Endothelial cell of umbilical vein (primary cell): ENCODE measurements around the gene ACBD7. TPM values are rescaled to one million over a fixed set of nuclear protein-coding genes. Genes with fewer than 3 reads are reported as not detected.

ENCODE experiments used
- BruUV-seq: library from RNA; stranded (reverse); fragments of 400-500 nt; replicated peaks from 2 replicates; lab custom pipeline; 2021; lab: Mats Ljungman, UMichigan
- CTCF ChIA-PET: fragments of 300-600, 350-600 bp; sonication (Branson Sonifier 250); formaldehyde crosslinking; loops from one replicate; lab custom pipeline; 2021; ENCODE audit warnings: antibody characterized with exemption, inconsistent platforms; lab: Charles Lee
- POLR2A ChIA-PET: fragments of 300-600, 350-600 bp; sonication (Branson Sonifier 250); formaldehyde crosslinking; loops from one replicate; lab custom pipeline; 2021; ENCODE audit warnings: antibody characterized with exemption, inconsistent platforms; lab: Charles Lee
- DNase-seq: peaks from one replicate; pipeline ENCODE4 v3.0.0-alpha.2; 2011; ENCODE audit warnings: low read depth, low spot score
- FAIRE-seq: peaks from 2 replicates; lab custom pipeline; 2011; peaks lifted over from hg19 to GRCh38; lab: Jason Lieb, UNC
- H2AFZ ChIP-seq: 2 replicates; pipeline ENCODE4 v1.6.0; 2012; ENCODE audit warnings: low read depth, low read length, control low read depth, inconsistent platforms
- H3K27ac ChIP-seq: 2 replicates; pipeline ENCODE4 v1.5.1; 2011; ENCODE audit warnings: low read depth, mild to moderate bottlenecking, control low read depth, low read length, moderate library complexity; ENCODE audit not compliant: insufficient read depth
- H3K27me3 ChIP-seq, 2 experiments: 2 replicates each; pipeline versions ENCODE4 v1.6.0 to v1.6.1; 2011; ENCODE audit warnings: low read length in 2 of 2, mixed read lengths in 1 of 2; ENCODE audit not compliant: control insufficient read depth in 2 of 2, insufficient read depth in 2 of 2
- H3K36me3 ChIP-seq, 2 experiments: 2 replicates in 1 of 2; 3 replicates in 1 of 2; pipeline ENCODE4 v1.5.1; 2011; ENCODE audit warnings: low read length in 2 of 2, mild to moderate bottlenecking in 1 of 2, moderate library complexity in 1 of 2; ENCODE audit not compliant: control insufficient read depth in 2 of 2, insufficient read depth in 2 of 2; ENCODE audit errors: extremely low read depth in 1 of 2
- H3K4me1 ChIP-seq: 3 replicates; pipeline ENCODE4 v1.5.1; 2011; ENCODE audit warnings: mild to moderate bottlenecking, low read length; ENCODE audit not compliant: control insufficient read depth, insufficient read depth; ENCODE audit errors: extremely low read depth
- H3K4me2 ChIP-seq: 2 replicates; pipeline ENCODE4 v1.6.1; 2011; ENCODE audit warnings: low read length, control low read depth, mixed read lengths; ENCODE audit not compliant: insufficient read depth
- H3K4me3 ChIP-seq, 3 experiments: fragments of 200-600 bp in 1 of 3; sonication (generic), shearing (Covaris generic) in 1 of 3; replicated peaks in 1 of 3; 2 replicates each; pipeline ENCODE4 v1.5.1; 2011 to 2016; ENCODE audit warnings: control low read depth in 3 of 3, low read length in 3 of 3, mild to moderate bottlenecking in 2 of 3, inconsistent platforms in 1 of 3, low read depth in 1 of 3, moderate library complexity in 1 of 3; ENCODE audit not compliant: insufficient read depth in 1 of 3
- H3K79me2 ChIP-seq: 2 replicates; pipeline ENCODE4 v1.6.0; 2012; ENCODE audit warnings: low read length, inconsistent platforms; ENCODE audit not compliant: control insufficient read depth, insufficient read depth
- H3K9ac ChIP-seq: replicated peaks from 2 replicates; pipeline ENCODE3; 2011; ENCODE audit warnings: low read length, control low read depth; ENCODE audit not compliant: insufficient read depth; ENCODE audit errors: extremely low read depth
- H3K9me1 ChIP-seq: replicated peaks from 3 replicates; pipeline ENCODE4 v1.6.0; 2011; ENCODE audit warnings: mild to moderate bottlenecking, low read length; ENCODE audit not compliant: control insufficient read depth, insufficient read depth; ENCODE audit errors: extremely low read depth
- H3K9me3 ChIP-seq: replicated peaks from 2 replicates; pipeline ENCODE4 v1.5.1; 2012; ENCODE audit warnings: low read length, inconsistent platforms; ENCODE audit not compliant: control insufficient read depth, insufficient read depth
- H4K20me1 ChIP-seq: replicated peaks from 2 replicates; pipeline ENCODE3; 2011; ENCODE audit warnings: mild to moderate bottlenecking, low read length; ENCODE audit not compliant: control insufficient read depth, insufficient read depth; ENCODE audit errors: extremely low read depth
- EZH2 ChIP-seq: IDR thresholded peaks from 2 replicates; pipeline ENCODE4 v1.6.1; 2012; ENCODE audit warnings: borderline replicate concordance, low read depth, mild to moderate bottlenecking, moderate library complexity, low read length, inconsistent platforms; ENCODE audit not compliant: severe bottlenecking
- FOS ChIP-seq: IDR thresholded peaks from 2 replicates; pipeline ENCODE4 v1.6.1; 2011; ENCODE audit warnings: mild to moderate bottlenecking, low read length, moderate library complexity, borderline replicate concordance; ENCODE audit not compliant: insufficient read depth
- GATA2 ChIP-seq: IDR thresholded peaks from 2 replicates; pipeline ENCODE4 v1.7.0; 2011; ENCODE audit warnings: low read depth, mild to moderate bottlenecking, moderate library complexity, mixed read lengths, low read length; ENCODE audit not compliant: insufficient read length, insufficient read depth
- JUN ChIP-seq: IDR thresholded peaks from 2 replicates; pipeline ENCODE4 v1.6.1; 2011; ENCODE audit warnings: borderline replicate concordance, low read depth; ENCODE audit not compliant: insufficient read length, insufficient read depth
- MYC ChIP-seq: IDR thresholded peaks from one replicate; pipeline ENCODE4 v1.6.1; 2011; ENCODE audit warnings: mild to moderate bottlenecking, low read depth, low read length
- POLR2A ChIP-seq: IDR thresholded peaks from 2 replicates; pipeline ENCODE4 v1.6.1; 2012; ENCODE audit warnings: low read depth, mild to moderate bottlenecking, control low read depth, low read length
- POLR2AphosphoS5 ChIP-seq: IDR thresholded peaks from 2 replicates; pipeline ENCODE4 v1.6.1; 2012; ENCODE audit warnings: low read depth, mild to moderate bottlenecking, control low read depth, low read length, moderate library complexity; ENCODE audit not compliant: insufficient read depth
- dilution Hi-C: fragments of 300-500 bp; cut with MboI; formaldehyde crosslinking; loops from one replicate; pipeline ENCODE4 v1.15.0; 2019; ENCODE audit warnings: low sequenced_read_pairs; ENCODE audit not compliant: extremely low pct_ligation_motif_present
- intact Hi-C: fragments of 100-400 bp; cut with micrococcal nuclease; formaldehyde crosslinking; loops from one replicate; pipeline ENCODE4 v1.10.0; 2022
- polyA plus RNA-seq, 4 experiments: library from polyadenylated mRNA; depleted of rRNA in 3 of 4; stranded (reverse) in 3 of 4; unstranded in 1 of 4; fragments of >200 nt; gene quantifications; 2 replicates each; pipeline versions ENCODE4 v1.2.1 to v1.2.3, GENCODE V29; 2011 to 2012; ENCODE audit warnings: missing spikeins in 1 of 4
- total RNA-seq: library from RNA; stranded (reverse); gene quantifications from 2 replicates; pipeline ENCODE4 v1.2.3, GENCODE V29; 2021
- TF ChIP-seq, protein P1 (sequence below), 2 donors: IDR thresholded peaks; 1 replicate in 1 of 2; 2 replicates in 1 of 2; pipeline ENCODE4 v1.5.1; 2011; ENCODE audit warnings: low read length in 2 of 2, mild to moderate bottlenecking in 2 of 2, moderate library complexity in 2 of 2, control low read depth in 1 of 2, inconsistent platforms in 1 of 2, low read depth in 1 of 2; ENCODE audit not compliant: insufficient read depth in 1 of 2; ENCODE audit errors: extremely low read depth in 1 of 2
- TF ChIP-seq, protein P2 (sequence below): IDR thresholded peaks from 2 replicates; pipeline ENCODE4 v1.6.1; 2011; ENCODE audit not compliant: insufficient read depth, insufficient read length

Gene ACBD7
- total and polyA plus RNA-seq, 2 donors (not counting 3 experiments of a cell fraction or from before 2014, with no cell fraction given): 1.2 to 2.8 TPM

DNA sequence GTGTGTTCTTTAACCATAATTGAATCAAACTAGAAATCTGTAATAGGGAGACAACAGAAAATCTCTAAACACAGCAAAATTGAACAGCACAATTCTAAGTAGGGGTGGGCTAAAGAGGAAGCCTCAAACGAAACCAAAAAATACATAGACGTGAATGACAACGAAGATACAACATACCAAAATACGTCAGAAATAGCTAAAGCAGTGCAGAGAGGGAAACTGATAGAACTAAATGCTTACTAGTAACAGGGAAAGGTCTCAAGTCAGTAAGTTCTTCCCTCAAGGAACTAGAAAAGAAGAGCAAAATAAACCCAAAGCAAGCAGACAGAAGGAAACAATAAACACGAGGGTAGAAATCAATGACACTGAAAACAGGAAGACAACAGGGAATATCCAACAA is 27.6 kb upstream of the ACBD7 start:
- CTCF ChIA-PET: no interaction called here
- TF ChIP-seq, protein P1, sequence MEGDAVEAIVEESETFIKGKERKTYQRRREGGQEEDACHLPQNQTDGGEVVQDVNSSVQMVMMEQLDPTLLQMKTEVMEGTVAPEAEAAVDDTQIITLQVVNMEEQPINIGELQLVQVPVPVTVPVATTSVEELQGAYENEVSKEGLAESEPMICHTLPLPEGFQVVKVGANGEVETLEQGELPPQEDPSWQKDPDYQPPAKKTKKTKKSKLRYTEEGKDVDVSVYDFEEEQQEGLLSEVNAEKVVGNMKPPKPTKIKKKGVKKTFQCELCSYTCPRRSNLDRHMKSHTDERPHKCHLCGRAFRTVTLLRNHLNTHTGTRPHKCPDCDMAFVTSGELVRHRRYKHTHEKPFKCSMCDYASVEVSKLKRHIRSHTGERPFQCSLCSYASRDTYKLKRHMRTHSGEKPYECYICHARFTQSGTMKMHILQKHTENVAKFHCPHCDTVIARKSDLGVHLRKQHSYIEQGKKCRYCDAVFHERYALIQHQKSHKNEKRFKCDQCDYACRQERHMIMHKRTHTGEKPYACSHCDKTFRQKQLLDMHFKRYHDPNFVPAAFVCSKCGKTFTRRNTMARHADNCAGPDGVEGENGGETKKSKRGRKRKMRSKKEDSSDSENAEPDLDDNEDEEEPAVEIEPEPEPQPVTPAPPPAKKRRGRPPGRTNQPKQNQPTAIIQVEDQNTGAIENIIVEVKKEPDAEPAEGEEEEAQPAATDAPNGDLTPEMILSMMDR (IDR thresholded peaks at IDR 0.05; ENCODE audit: extremely low read depth in 1 of 2, insufficient read depth in 1 of 2, low read depth in 1 of 2, low read length in 2 of 2): no peak
- no peak for TF ChIP-seq JUN
- no peak for TF ChIP-seq FOS
- TF ChIP-seq, protein P2, sequence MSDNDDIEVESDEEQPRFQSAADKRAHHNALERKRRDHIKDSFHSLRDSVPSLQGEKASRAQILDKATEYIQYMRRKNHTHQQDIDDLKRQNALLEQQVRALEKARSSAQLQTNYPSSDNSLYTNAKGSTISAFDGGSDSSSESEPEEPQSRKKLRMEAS: no peak
- TF ChIP-seq POLR2A: no peak
- no peak for TF ChIP-seq EZH2
- TF ChIP-seq MYC: no peak
- no peak for TF ChIP-seq POLR2AphosphoS5
- no peak for TF ChIP-seq GATA2
- peaks cover 25% of the 10 kb centered on the region for H3K79me2 ChIP-seq
- peaks cover 8% of the 10 kb centered on the region for H4K20me1 ChIP-seq
- no peaks in the 10 kb centered on the region for H3K4me1 ChIP-seq
- no peak overlapping the region for H3K4me2 ChIP-seq
- no peak overlapping the region for H2AFZ ChIP-seq
- peaks cover 15 to 29% of the 10 kb centered on the region in 2 experiments for H3K36me3 ChIP-seq
- H3K9ac ChIP-seq: no peak overlapping the region
- H3K27ac ChIP-seq: no peak overlapping the region
- POLR2A ChIA-PET: no interaction called here
- no peaks in the 10 kb centered on the region for H3K9me3 ChIP-seq
- no peak overlapping the region for H3K4me3 ChIP-seq
- DNase-seq: no peak
- BruUV-seq: no TSS peak
- FAIRE-seq: no peak
- dilution Hi-C loops: no loop called here
- intact Hi-C loops: no loop called here
- H3K27me3 ChIP-seq: no peaks in the 10 kb centered on the region
- H3K9me1 ChIP-seq: no peaks in the 10 kb centered on the region
